Rectal smooth muscle tissue (tissue), 1 donor: ENCODE measurements around the gene ANAPC7.
"Not testable (repeated sequence)": the region's sequence is repeated elsewhere in the genome, so short reads cannot be mapped to it uniquely, and the experiment has no call there.

Source experiments
- H3K27ac ChIP-seq: one replicate; pipeline ENCODE4 v1.7.0; 2013; ENCODE audit warnings: low read depth, low read length, inconsistent platforms
- H3K27me3 ChIP-seq: one replicate; pipeline ENCODE4 v1.7.0; 2013; ENCODE audit warnings: low read length; ENCODE audit not compliant: control insufficient read depth, insufficient read depth
- H3K36me3 ChIP-seq: one replicate; pipeline ENCODE4 v1.7.0; 2013; ENCODE audit warnings: low read length; ENCODE audit not compliant: control insufficient read depth, insufficient read depth
- H3K4me1 ChIP-seq: one replicate; pipeline ENCODE4 v1.7.0; 2013; ENCODE audit warnings: low read length; ENCODE audit not compliant: control insufficient read depth, insufficient read depth
- H3K4me3 ChIP-seq: one replicate; pipeline ENCODE4 v1.7.0; 2013; ENCODE audit warnings: low read length
- H3K9ac ChIP-seq: one replicate; pipeline ENCODE4 v1.7.0; 2013; ENCODE audit warnings: low read length

The ANAPC7 gene

DNA sequence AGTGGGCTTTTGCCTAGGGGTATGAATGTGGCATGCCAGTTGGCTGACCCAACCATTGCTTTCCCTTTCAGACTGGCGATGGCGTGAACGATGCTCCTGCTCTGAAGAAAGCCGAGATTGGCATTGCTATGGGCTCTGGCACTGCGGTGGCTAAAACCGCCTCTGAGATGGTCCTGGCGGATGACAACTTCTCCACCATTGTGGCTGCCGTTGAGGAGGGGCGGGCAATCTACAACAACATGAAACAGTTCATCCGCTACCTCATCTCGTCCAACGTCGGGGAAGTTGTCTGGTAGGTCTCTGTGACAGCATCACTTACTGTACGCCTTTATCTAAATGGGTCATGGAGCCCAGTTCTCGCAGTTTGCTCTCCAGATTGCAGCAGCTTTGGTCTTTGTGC, 61.4 kb downstream of the ANAPC7 start:
- H3K4me3 ChIP-seq = no peak overlapping the region
- no peaks in the 10 kb centered on the region for H3K27me3 ChIP-seq
- H3K27ac ChIP-seq = no peak overlapping the region
- H3K36me3 ChIP-seq = peaks cover 65% of the 10 kb centered on the region
- H3K9ac ChIP-seq = no peak overlapping the region
- H3K4me1 ChIP-seq = no peaks in the 10 kb centered on the region

DNA sequence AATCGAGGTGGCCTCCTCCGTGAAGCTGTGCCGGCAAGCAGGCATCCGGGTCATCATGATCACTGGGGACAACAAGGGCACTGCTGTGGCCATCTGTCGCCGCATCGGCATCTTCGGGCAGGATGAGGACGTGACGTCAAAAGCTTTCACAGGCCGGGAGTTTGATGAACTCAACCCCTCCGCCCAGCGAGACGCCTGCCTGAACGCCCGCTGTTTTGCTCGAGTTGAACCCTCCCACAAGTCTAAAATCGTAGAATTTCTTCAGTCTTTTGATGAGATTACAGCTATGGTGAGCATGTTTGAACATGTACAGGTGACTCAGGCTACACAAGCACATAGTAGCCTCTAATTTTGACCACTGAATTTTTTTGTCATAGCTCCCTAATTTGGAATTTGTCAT, 62.8 kb downstream of the ANAPC7 start:
- H3K4me3 ChIP-seq = no peak overlapping the region
- H3K27me3 ChIP-seq = no peaks in the 10 kb centered on the region
- no peak overlapping the region for H3K27ac ChIP-seq
- no peaks in the 10 kb centered on the region for H3K4me1 ChIP-seq
- peaks cover 72% of the 10 kb centered on the region for H3K36me3 ChIP-seq
- H3K9ac ChIP-seq = no peak overlapping the region

DNA sequence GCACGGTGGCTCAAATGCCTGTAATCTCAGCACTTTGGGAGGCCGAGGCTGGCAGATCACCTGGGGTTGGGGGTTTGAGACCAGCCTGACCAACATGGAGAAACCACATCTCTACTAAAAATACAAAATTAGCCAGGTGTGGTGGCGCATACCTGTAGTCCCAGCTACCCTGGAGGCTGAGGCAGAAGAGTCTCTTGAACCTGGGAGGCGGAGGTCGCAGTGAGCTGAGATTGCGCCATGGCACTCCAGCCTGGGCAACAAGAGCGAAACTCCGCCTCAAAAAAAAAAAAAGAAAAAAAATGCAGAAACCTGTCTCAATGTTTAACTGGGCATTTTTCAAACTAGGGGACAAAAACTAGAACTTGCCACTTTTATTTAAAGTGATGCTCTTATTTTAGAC, 63.2 kb downstream of the ANAPC7 start:
- not testable (repeated sequence) for H3K4me3 ChIP-seq, H3K9ac ChIP-seq, H3K27me3 ChIP-seq, H3K27ac ChIP-seq, H3K4me1 ChIP-seq
- H3K36me3 ChIP-seq = peaks cover 72% of the 10 kb centered on the region

DNA sequence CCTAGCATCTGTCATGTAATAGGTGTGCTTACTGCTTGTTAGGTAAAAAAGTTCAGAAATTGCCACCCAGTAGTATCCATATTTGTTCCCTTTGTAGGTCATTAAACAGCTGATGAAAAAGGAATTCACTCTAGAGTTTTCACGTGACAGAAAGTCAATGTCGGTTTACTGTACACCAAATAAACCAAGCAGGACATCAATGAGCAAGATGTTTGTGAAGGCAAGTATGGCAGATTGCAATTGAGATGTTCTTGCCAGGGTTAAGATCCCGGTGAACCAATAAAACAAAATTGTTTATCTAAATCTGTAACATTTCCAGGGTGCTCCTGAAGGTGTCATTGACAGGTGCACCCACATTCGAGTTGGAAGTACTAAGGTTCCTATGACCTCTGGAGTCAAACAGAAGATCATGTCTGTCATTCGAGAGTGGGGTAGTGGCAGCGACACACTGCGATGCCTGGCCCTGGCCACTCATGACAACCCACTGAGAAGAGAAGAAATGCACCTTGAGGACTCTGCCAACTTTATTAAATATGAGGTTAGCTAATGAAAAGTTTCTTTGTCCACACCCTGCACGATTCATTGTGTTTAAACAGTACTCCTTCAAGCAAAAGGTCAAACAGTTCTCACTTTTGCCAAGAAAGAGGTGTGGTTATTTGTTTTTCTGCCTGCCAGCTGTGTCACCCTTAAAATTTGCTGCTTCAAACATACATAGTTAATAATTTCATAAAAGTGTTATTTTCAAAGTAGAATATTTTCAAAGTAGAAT, 64.1 kb downstream of the ANAPC7 start:
- H3K36me3 ChIP-seq = peaks cover 68% of the 10 kb centered on the region
- no peaks in the 10 kb centered on the region for H3K27me3 ChIP-seq
- no peaks in the 10 kb centered on the region for H3K4me1 ChIP-seq
- no peak overlapping the region for H3K4me3 ChIP-seq
- H3K27ac ChIP-seq = no peak overlapping the region
- H3K9ac ChIP-seq = no peak overlapping the region

DNA sequence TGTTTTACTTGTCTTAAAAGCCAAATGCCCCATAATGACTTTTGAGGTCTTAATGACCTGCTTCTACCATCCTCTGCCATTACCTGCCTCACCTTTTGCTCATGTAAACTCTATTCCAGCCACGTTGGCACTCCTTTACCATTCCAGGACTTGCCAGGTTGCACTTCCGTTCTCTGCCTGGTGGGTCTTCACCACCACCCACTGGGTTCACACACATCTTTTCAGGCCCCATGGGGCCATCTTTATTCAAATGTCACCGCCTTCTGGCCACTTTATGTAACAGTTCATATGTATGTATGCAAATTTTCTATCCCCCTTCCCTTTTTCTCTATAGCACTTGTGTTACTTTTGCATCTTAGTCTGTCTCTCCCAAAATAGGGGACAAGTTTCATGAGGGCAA, 64.8 kb downstream of the ANAPC7 start:
- no peak overlapping the region for H3K9ac ChIP-seq
- H3K36me3 ChIP-seq = peaks cover 67% of the 10 kb centered on the region
- H3K4me1 ChIP-seq = no peaks in the 10 kb centered on the region
- H3K27me3 ChIP-seq = no peaks in the 10 kb centered on the region
- H3K27ac ChIP-seq = no peak overlapping the region
- H3K4me3 ChIP-seq = no peak overlapping the region

DNA sequence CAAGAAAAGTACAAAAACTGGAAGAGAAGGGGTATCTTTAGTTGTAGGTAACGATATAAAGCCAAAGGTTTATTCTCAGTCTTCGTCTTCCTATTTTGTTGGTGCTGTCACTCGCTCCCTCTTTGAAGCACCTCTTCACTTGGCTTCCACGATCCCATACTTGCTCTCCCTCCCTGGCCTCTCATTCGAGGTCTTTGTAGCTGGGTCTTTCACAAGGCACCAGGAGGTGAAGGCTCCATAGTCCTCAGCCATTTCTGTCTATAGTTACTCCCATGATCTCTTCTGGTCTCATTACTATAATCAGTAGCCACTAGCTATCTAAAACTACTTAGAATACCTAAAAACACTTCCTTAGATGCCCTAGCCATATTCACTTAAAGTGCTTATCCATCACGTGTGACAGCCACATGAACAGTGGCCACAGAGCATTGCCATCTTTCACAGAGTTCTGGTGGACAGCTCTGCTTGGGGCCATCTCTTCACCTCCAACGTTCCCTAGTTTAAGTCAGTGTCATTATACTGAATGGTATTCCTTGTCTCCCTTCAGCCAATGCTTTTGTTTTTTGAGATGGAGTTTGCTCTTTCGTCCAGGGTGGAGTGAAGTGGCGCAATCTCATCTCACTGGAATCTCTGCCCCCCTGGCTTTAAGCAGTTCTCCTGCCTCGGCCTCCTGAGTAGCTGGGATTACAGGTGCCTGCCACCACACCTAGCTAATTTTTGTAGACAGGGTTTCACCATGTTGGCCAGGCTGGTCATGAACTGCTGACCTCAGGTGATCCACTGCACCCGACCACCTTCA, 65.4 kb downstream of the ANAPC7 start:
- no peak overlapping the region for H3K27ac ChIP-seq
- no peak overlapping the region for H3K4me3 ChIP-seq
- H3K4me1 ChIP-seq = no peaks in the 10 kb centered on the region
- peaks cover 64% of the 10 kb centered on the region for H3K36me3 ChIP-seq
- H3K9ac ChIP-seq = no peak overlapping the region
- H3K27me3 ChIP-seq = no peaks in the 10 kb centered on the region

DNA sequence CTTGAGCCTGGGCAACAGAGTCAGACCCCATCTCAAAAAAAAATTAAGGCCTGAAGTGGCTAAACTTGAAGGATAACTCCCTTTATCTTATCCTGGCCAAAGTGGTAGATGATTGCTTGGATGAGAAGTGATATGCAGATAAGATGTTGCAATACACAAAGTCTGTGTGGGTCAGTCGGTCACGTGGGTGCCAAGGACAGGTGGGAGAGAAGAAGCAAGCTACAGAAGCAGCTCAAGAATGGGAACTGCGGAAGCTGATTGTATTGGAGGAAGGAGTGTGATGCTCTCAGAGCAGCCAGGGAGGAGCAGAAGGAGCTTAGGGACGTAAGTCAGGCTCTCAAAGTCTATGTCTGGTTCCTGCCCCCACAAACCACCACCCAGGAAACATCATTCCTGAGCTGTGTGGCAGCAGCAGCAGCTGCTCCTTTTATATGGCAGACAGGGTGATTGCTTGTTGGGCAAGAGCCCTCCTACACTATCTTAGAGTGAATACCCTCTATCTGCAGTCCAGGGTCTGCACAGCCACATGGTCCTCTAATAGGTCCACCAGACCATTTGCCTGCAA, 67.9 kb downstream of the ANAPC7 start:
- Histone ChIP-seq H3K27me3 (no peaks in the 10 kb centered on the region), H3K36me3 (peaks cover 58% of the 10 kb centered on the region), H3K4me1 (peaks cover 2% of the 10 kb centered on the region), H3K27ac (no peak overlapping the region), H3K9ac (no peak overlapping the region), H3K4me3 (no peak overlapping the region)

DNA sequence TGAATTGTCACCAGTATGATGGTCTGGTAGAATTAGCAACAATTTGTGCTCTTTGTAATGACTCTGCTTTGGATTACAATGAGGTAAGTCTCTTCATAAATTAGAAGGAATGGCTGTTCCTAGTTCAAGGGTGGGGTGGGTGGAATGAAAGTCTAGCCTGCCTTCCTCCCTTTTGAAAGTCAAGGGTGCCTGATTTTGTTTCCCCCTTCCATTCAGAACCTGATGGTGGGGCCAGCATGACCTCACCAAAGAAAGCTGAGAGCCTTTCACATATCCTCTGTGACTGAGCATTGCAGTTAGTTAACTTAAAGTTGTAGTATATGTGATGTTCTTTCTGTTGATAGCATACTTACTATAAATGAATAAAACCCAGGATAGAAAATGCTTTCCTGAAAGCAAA, 70.3 kb downstream of the ANAPC7 start:
- Histone ChIP-seq H3K27me3 (no peaks in the 10 kb centered on the region), H3K9ac (no peak overlapping the region), H3K4me3 (no peak overlapping the region), H3K4me1 (peaks cover 2% of the 10 kb centered on the region), H3K27ac (no peak overlapping the region), H3K36me3 (peaks cover 45% of the 10 kb centered on the region)

DNA sequence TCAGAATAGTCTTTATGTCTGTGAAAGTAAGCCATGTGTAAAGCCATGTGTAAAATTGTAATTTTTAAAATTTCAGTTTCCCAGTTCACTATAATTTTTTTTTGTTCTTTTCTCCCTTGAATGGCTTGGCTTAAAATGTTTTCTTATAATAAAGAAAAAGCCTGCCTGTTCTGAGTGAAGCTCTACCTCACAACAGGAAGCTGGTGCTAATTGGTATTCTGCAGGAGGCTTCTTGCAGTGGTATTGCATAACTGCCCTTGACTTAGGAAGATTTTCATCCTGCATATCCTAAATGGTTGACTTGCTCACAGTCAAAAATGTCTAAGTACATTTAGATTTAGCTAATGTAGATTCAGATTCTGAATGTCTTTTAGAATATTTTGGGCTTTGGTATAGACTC, 73.0 kb downstream of the ANAPC7 start:
- no peak overlapping the region for H3K27ac ChIP-seq
- H3K9ac ChIP-seq = no peak overlapping the region
- peaks cover 37% of the 10 kb centered on the region for H3K36me3 ChIP-seq
- H3K4me1 ChIP-seq = peaks cover 2% of the 10 kb centered on the region
- no peak overlapping the region for H3K4me3 ChIP-seq
- no peaks in the 10 kb centered on the region for H3K27me3 ChIP-seq

DNA sequence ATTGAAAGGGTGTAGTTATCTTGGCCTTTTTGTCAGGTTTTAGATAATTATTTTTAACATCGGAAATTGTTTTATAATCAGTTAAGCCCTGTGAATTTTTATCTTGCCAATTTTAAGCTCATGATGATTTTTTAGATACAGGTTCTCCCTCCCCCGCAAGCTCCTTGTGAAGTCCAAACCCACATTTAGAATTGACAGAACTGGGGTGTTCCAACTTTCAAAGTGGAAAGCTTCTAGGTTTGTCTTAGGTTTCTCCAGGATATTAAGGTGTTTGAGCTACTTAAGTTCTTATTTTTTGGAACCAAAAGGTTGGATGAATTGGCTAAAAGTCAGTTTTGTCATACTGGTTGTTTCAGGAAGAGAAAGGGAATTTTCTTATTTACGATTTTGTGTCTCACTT, 73.4 kb downstream of the ANAPC7 start:
- Histone ChIP-seq H3K4me1 (peaks cover 2% of the 10 kb centered on the region), H3K36me3 (peaks cover 33% of the 10 kb centered on the region), H3K27me3 (no peaks in the 10 kb centered on the region), H3K27ac (no peak overlapping the region), H3K4me3 (no peak overlapping the region), H3K9ac (no peak overlapping the region)

DNA sequence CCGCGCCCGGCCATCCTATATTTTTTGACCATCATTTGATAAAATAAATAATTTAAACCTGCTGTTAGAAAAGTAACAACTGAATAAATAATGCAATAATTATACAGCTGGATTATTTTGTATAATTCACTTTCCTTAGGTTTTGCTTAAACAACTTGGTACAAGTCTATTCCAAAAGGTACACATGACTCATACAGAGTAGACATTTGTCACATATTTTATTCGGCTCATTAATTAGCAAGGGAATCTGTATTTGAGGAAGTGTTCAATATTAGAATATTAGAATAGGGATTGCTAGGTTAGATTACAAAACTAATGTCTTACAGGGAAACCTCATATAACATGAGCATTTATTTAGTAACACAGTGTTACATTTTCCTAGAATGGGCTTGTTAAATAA, 73.8 kb downstream of the ANAPC7 start:
- peaks cover 29% of the 10 kb centered on the region for H3K36me3 ChIP-seq

More for the DNA sequence above, 73.8 kb downstream of the ANAPC7 start:
- H3K4me1 ChIP-seq = peaks cover 2% of the 10 kb centered on the region
- no peak overlapping the region for H3K27ac ChIP-seq
- no peak overlapping the region for H3K4me3 ChIP-seq
- no peaks in the 10 kb centered on the region for H3K27me3 ChIP-seq
- H3K9ac ChIP-seq = no peak overlapping the region
